Left renal pelvis (tissue), 4 donors: ENCODE measurements around the gene TMEM266. TPM values are rescaled to one million over a fixed set of nuclear protein-coding genes. Genes with fewer than 3 reads are reported as not detected.

Source experiments
- DNase-seq, 4 donors: peaks; one replicate each; pipeline ENCODE4 v3.0.0-alpha.2; 2013; ENCODE audit warnings: low read depth in 4 of 4, low spot score in 3 of 4
- polyA plus RNA-seq, 4 donors: library from polyadenylated mRNA; unstranded; fragments of 120-200 nt; gene quantifications; one replicate each; pipeline ENCODE4 v1.2.1, GENCODE V29; 2013; ENCODE audit not compliant: insufficient read length in 4 of 4

The TMEM266 gene
- polyA plus RNA-seq, 4 donors, result 0.78 to 14.0 (median 11.0) TPM

DNA sequence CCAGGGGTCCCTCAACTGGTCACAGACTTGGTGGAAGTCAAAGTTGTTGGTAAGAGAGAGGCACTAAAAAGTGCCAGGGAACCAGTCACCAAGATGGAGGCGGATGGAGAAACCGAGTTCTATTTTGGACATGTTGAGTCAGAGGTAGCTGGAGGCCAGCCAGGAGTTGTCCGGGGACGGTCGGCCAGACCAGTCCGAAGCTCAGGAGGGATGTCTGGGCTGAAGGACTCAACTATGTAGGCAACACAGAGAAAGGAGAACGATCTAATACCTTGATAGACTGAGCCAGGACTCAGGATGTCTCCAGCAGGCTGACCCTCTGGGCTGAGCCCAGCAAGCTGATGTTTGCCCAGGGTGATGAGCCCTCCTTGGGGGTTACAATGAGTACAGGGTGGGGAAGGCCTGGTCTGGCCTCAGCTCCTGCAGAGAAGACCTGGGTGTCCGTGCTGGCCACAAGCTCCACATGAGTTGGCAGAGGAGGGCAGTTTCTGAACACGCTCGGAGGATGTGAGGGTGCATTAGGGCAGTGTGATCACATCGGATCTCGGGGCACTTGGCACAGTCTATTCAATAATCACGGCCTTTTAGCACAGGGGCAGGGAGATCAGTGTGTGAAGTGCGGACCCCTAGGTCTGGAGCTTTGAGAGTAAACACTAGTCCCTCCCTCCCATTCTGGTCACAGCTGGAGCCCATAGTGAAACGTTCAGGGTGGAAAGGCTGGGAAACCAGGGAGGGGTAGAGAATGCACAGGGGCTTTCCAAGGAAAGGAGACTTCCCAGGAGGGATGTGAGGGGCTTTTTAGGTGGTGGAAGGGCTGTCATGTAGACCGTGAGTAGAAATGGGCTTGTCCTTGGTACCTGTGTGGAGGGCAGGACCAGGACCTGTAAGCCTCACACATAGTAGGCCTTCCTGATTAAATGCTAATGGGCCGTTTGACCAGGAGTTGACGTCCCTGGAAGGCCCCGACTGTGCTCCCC lies 139.6 kb downstream of the TMEM266 start:
- DNase-seq, result no peak

DNA sequence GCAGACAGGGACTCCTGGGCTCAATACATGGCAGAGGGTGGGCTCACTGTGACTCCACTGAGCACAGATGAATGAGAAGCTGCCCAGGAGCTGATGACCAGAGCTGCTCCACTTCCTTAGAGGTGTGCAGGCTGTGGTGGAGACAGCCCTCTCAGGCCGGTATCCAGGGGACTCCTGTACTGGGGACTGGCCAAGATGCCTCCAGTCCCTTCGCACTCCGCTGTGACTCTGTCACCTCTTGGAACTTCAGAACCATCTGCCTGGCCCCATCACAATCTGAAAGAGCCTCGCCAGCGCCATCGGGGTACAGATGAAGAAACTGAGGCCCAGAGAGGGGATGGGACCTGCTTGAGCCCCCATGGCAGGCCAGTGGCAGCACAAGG lies 140.3 kb downstream of the TMEM266 start:
- no peak for DNase-seq

DNA sequence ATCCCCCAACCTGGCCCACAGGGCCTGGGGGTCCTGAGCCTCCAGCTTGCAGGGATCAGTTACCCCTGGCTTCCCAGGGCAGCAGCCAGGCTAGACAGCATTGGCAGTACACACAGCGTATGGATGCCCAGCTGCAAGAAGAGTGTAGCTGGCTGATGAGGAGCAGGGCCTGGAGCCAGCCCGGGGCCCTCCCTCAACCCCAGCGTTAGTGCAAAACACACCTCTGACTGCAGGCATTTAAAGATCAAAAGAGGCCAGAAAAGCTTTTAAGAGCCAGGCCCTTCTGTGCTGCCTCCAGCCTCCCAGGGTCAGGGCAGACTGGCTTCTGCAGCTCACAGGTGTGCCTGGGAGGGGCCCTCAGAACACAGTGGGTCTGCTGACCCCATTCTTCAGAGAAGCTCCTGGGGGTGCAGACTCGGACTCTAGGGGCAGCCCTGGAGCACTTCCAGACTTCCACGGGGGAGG lies 140.9 kb downstream of the TMEM266 start:
- no peak for DNase-seq

DNA sequence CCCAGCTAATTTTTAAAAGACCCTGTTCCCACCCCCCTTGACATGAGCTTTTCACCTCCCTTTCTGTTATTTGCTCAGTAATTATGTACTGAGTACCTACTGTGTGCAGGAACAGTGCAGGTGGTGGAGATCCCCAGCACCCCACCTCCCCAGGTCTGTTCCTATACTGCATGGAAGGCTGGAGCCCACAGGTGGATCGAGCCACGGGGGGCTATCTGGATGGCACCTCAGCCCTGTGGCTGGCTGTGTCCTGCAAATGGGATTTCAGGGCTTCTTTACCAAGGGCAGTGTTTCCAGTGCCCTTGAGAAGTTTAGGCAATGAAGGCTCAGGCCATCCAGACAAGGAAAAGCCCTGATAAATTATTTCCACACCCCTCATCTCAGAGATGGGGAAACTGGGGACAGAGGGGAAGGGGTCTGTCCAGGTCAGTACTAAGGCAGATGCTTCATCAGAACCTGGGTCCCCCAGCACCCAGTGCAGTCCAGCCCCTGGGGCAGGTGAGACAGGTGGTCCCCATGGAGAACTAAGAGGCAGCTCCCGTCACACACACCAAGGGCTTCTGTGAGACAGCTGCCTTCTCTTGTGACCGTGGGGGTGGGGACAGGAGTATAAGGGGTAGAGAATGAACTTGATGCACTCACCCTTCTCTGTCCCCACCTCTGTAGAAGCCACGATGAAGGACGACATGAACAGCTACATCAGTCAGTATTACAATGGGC lies 141.9 kb downstream of the TMEM266 start:
- no peak for DNase-seq

DNA sequence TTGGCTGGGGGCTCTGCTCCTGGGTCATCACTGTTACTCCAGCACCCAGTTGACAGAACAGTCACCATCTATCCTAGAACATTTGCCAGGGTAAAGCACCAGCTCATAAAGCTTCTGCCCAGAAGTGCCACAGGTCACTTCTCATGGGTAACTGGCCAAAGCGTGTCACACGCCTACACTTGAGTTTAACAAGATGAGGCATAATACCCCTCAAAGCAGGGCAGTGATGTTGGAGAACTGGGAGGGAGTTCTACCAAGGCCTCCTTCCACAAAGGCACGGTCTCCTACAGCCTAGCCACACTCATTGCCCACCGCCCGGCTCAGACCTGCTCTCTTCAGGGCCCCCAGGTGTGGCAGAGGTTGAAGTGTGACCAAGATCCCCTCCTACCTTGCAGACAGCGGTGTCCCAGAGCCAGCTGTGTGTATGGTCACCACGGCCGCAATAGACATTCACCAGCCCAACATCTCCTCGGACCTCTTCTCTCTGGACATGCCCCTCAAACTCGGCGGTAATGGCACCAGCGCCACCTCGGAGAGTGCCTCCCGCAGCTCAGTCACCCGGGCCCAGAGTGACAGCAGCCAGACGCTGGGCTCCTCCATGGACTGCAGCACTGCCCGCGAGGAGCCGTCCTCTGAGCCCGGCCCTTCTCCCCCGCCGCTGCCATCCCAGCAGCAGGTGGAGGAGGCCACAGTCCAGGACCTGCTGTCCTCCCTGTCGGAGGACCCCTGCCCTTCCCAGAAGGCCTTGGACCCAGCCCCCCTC lies 143.7 kb downstream of the TMEM266 start:
- DNase-seq, result no peak

DNA sequence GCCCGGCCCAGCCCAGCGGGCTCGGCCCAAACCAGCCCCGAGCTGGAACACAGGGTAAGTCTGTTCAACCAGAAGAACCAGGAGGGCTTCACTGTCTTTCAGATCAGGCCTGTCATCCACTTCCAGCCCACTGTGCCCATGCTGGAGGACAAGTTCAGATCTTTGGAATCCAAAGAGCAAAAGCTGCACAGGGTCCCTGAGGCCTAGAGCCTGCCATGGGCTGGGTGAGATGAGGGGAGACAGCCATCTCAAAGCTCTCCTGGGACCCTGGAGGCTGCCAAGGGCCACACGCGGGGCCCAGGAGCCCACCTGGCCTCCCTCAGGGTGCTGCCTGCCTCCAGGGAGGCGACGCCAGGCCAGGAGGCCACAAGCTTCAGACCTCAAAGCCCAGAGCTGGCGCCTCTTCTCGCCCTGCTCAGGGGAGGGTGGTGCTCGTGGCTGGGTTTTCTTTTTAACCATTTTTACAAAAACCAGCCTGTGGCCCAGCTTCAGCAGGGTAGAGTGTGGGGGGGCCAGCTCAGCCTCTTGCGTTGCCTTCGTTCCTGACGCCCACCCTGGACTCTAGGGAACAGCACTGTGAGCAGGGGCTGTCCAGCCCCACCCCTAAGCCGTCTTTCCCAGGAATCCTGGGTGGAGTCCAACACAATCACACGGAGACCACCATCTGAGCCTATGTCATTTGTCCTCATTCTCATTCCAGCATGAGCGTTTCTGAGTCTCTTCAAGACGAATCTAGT lies 144.5 kb downstream of the TMEM266 start:
- DNase-seq, result no peak

DNA sequence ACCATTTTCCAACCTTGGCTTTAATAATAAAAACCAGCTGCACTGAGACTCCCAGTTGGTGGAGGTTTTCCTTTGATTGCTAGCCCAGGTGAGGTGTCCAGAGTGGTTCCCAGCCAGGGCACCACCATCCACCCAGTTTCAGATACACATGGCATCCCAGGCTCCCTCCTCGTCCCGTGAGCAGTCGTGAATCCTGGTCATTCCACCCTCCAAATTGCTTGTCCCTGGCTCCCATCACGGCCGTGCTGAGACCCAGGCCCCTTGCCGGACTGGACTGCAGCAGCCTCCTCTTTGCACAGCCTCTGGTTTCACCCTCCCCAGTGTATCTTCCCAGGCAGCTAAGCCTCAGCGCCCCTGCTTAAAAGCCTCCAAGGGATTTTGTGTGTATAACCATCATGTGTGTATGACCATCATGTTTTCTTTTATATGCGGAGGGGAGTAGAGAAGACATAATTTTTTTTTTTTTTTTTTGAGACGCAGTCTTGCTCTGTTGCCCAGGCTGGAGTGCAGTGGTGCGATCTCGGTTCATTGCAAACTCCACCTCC lies 145.2 kb downstream of the TMEM266 start:
- DNase-seq, result no peak

DNA sequence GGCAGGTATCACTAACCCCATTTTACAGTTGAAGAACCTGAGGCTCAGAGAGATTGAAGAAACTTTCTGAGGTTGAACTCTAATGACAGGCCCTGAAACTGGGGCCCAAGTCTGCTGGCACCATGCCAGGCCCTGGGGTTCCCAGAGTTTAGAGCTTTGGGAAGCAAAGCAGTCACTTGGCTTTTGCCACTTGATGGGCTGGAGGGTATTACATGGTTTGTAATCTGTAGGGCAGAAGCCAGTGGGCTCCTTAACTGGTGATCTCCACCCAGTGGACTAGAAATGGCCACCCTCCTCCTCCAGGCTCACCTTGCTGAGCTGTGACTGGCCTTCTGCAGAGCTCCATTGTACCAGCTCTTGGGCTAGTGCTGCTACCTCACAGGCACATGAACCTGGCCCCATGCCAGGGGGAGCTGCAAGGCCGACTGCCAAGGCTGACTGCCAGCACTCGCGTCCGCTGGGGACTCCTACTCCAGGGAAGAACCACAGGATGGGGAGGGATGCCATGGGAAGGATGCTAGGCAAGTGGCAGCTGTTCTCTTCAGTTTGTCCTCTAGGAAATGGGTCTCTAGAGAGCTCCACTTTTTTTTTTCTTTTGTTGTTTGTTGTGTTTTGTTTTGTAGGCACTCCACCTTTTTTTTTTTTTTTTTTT lies 146.7 kb downstream of the TMEM266 start:
- no peak for DNase-seq

DNA sequence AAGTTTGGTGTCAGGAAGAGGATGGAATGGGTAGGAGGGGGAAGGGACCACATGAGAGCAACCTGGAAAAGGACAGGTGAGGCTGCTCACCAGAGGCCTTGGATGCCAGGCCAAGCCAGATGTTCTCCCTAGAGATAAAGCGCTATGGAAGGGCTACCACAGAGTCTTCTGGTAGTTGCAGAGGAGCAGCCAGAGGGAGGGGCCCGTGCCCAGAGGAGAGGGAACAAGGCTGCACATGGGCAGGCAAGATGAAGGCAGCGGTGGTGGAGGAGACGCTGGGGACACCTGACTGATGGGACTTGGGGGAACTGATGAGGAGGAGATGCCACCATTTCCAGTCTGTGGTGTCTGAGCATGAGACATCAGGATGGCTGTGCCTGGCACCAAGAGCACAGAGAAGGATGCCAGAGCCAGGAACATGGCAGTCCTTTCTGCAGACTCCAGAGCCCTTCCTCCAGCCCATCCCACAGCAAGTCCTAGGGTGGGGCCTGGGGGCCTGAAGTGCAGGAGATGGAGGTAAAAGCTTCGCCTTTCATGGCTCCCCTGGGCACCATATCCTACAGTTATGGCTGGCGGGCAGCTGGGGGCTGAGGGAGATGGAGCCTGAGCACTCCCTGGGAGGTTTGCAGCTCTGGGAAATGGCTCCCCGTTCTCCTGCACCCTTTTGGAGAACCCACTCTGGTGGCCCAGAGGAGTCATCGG lies 148.4 kb downstream of the TMEM266 start:
- no peak for DNase-seq

DNA sequence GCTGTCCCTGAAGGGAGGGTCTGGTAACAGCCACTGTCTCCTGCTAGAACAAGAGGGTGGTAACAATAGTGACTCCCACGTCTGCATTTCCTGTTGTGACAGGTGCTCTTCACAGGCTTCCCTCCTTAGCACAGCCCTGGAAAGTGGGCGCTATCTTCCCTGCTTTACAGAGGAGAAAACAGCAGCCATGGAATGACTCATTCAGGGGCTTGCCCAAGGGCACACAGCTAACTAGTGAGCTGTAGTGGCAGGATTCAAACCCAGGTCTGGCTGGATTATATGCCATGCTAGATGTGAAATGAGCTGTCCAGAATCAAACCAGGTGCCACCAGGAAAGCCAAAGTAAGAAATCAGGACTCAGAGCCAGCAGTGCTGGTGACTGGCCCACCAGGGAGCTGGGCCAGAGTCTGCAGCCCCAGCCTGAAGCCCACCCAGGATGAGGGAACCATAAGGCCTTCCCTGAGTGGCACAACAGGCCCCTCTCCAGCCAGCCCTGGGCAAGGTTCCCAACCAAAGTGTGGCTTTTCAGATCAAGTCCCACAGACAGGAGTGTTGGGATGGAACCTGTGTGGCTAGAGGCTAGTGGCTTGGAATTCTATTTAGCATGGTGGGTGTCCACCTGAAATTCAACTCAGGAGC lies 149.1 kb downstream of the TMEM266 start:
- no peak for DNase-seq

DNA sequence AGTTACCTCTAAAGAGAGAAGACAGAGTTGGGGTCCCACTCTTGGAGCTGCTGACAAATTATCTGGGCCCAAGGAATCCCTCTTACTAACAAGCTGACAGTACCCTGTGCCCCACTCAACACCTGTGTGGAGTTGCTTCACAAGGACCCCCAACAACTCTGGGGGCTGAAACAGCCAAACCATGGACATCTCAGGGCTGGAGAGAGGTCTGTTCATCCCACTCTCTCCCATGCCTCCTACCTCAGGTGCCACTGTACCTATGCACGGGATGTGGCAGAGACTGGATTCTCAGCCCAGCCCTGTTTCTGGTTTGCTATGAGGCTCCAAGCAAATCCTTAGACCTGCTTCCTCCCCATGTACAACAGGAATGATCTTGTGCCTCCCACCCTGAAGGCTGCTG lies 149.7 kb downstream of the TMEM266 start:
- DNase-seq, result no peak

DNA sequence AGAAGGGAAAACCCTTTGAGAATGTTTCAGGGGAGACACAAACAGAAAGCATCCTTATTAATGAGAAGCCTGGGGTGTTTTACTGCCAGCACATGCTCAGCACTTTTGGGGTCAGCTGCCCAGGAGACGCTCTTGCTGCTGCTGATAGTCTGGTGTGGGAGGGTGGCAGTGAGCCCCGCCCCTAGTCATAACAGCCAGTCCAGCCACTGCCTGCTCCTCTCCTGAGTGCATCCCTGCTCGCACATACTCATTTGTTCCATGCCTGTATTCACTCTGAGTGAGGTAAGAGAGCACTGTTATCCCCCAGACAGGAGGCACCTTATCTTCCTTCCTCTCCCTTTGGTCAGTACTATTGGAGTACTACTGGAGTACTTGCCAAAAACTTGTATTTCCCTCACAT lies 150.2 kb downstream of the TMEM266 start:
- DNase-seq, result no peak

DNA sequence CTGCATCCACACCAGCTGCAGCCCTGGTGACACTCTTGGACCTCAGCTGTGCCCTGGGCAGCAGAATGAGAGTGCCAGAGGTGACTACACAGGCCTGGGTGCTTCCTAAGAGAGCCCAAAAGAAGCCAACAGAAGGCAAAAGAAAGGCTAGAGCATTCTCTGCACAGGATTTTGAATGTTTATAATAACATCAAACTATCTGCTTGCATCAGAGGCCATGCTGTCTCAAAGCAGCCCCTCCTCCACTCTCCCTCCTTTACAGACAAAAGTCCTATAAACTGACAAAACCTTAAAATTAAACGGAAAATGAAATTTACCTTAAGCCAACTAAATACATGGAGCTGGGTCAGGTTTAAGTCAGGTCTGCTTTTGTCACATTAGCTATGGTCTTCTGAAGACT lies 155.8 kb downstream of the TMEM266 start:
- no peak for DNase-seq

DNA sequence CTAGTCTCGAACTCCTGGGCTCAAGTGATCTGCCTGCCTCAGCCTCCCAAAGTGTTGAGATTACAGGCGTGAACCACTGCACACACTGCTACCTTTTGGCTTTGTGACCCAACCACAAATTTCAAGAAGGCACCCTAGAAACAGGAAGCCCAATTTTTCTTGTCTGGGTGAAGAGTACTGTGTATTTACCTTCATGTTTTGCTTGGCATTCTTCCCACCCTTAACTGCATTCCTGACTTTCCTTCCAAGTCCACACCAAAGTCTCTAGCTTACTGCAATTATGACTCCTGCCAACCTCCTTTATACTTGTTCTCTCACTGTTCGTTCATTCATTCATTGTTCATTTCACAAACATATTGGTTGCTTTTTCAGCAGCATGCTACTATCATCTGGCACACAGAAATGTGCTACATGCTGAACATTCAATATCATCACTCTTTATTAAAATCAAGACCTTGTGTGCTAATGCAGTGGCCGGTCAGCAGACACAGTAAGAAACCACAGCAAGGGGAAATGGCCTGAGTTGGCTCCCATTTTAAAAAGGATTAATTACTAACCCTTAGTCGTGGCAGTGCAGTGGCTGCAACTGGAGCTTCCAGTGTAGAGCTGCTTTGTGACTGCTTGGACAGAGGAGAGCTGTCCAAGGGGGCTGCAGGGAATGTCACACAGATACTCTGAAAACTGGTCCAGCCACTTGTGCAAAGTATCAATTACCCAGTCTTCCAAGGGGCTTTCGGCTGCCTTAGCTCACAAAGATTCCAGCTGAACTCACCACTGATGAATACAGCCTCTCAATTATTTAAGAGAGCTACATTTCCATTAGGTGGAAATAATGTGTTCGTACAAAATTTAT lies 157.5 kb downstream of the TMEM266 start:
- DNase-seq, result no peak

DNA sequence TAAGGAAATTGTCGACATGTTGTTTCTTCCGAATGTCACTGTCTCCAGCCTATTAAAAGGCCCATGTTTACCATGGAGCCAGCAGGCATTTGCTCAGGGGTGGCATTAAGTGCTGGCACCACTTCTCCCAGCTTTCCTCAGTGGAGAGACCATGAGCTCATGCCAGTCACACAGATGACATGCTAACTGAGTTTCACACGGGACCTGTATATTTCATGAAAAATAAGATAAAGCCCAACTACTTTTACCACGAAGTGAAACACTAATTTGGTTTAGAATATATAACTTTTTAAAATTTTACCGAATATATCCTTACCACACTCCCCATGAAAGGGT lies 158.1 kb downstream of the TMEM266 start:
- DNase-seq, result no peak

DNA sequence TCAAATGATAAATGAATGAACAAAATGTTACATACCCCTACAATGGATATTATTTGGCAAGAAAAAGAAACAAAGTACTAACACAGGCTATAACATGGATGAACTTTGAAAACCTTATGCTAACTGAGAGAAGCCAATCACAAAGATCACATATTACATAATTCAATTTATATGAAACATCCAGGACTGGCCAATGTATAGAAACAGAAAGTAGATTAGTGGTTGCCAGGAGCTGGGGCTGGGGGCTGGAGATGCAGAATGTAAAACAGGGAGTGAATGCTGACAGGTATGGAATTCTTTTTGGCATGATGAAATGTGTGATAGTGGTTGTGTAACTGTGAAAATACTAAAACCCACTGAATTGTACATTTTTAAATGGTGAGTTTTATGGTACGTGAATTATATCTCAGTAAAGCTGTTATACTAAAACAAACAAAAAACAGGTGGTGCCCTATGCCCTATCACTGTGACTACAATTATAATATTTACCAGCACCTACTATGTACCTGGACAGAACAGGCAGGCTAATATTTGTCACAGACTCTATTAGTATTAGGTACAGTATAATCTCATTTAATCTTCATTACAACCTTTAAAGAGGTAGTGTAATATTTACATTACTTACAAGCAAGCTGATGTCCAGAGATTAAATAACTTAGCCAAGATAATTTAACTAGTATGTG lies 161.4 kb downstream of the TMEM266 start:
- no peak for DNase-seq

DNA sequence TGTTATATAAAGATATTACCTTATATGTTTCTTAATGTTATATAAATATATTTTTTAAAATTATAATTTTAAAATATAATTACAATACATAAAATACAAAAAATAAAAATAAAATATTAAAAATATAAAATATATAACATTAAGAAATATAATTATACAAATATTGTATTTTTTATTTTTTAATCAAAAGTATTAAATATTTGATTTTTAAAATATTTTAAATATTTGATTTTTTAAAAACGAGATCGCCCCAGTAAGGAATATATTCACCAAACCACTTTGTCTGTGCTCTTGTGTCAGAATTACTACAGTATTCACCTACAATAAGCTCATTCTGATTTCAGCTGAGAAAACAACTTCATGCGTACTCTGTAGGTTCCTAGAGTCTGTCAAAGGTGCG lies 162.4 kb downstream of the TMEM266 start:
- no peak for DNase-seq
